SK-N-SH (cell line): ENCODE measurements around the gene SLC10A4. TPM values are rescaled to one million over a fixed set of nuclear protein-coding genes. Genes with fewer than 3 reads are reported as not detected.
A peak's percentile ranks its signal among the peaks of the same experiment; 100 is the strongest.

ENCODE experiments used
- CTCF ChIA-PET: fragments of 300-600, 350-600 bp; formaldehyde crosslinking; extraction: SDS; loops from one replicate; lab custom pipeline; 2021; lab: Yijun Ruan, JAX
- POLR2A ChIA-PET: fragments of 350-600 bp; sonication (Branson Sonifier 250); formaldehyde crosslinking; extraction: SDS; loops from one replicate; lab custom pipeline; 2020; ENCODE audit warnings: antibody characterized with exemption, inconsistent platforms; lab: Yijun Ruan, JAX
- DNase-seq: peaks from one replicate; pipeline ENCODE4 v3.0.0; 2012
- H2AFZ ChIP-seq: fragments of 200-600 bp; sonication (generic); 2 replicates; pipeline ENCODE4 v1.8.1; 2016; ENCODE audit warnings: antibody characterized with exemption, mild to moderate bottlenecking, low read depth
- H3F3A ChIP-seq: fragments of 200-600 bp; sonication (generic); replicated peaks from 2 replicates; pipeline ENCODE3; 2016; ENCODE audit warnings: antibody characterized with exemption, mild to moderate bottlenecking; ENCODE audit not compliant: insufficient read depth
- H3K27ac ChIP-seq, 2 experiments: fragments of 200-500 bp in 1 of 2; fragments of 200-600 bp in 1 of 2; sonication (Bioruptor generic) in 1 of 2; sonication (generic), shearing (Covaris generic) in 1 of 2; 2 replicates each; pipeline versions ENCODE4 v1.5.1 to v1.6.1; 2014 to 2016; ENCODE audit warnings: low read depth in 2 of 2, inconsistent platforms in 1 of 2, low read length in 1 of 2, mild to moderate bottlenecking in 1 of 2, mixed read lengths in 1 of 2
- H3K27me3 ChIP-seq: fragments of 200-600 bp; sonication (generic), shearing (Covaris generic); 2 replicates; pipeline ENCODE4 v1.6.1; 2016; ENCODE audit warnings: mixed run types; ENCODE audit not compliant: insufficient read depth
- H3K36me3 ChIP-seq, 2 experiments: fragments of 200-500 bp in 1 of 2; fragments of 200-600 bp in 1 of 2; sonication (Bioruptor generic) in 1 of 2; sonication (generic) in 1 of 2; replicated peaks in 1 of 2; 2 replicates each; pipeline versions ENCODE3 to v1.5.1; 2014 to 2016; ENCODE audit warnings: low read length in 1 of 2, mild to moderate bottlenecking in 1 of 2; ENCODE audit not compliant: insufficient read depth in 2 of 2, control insufficient read depth in 1 of 2
- H3K4me1 ChIP-seq, 2 experiments: fragments of 200-500 bp in 1 of 2; fragments of 200-600 bp in 1 of 2; sonication (Bioruptor generic) in 1 of 2; sonication (generic), shearing (Covaris generic) in 1 of 2; 2 replicates each; pipeline versions ENCODE4 v1.5.1 to v1.6.1; 2014 to 2016; ENCODE audit warnings: low read depth in 1 of 2, low read length in 1 of 2, mixed run types in 1 of 2; ENCODE audit not compliant: insufficient read depth in 2 of 2, control insufficient read depth in 1 of 2
- H3K4me2 ChIP-seq: fragments of 200-600 bp; sonication (generic), shearing (Covaris generic); 2 replicates; pipeline ENCODE4 v1.6.1; 2017; ENCODE audit warnings: mixed run types
- H3K4me3 ChIP-seq, 2 experiments: fragments of 200-500 bp in 1 of 2; fragments of 200-600 bp in 1 of 2; sonication (Bioruptor generic) in 1 of 2; sonication (generic), shearing (Covaris generic) in 1 of 2; 2 replicates each; pipeline versions ENCODE4 v1.5.1 to v1.8.1; 2014 to 2016; ENCODE audit warnings: low read depth in 2 of 2, inconsistent platforms in 1 of 2, low read length in 1 of 2, mild to moderate bottlenecking in 1 of 2, mixed read lengths in 1 of 2, moderate library complexity in 1 of 2
- H3K79me2 ChIP-seq: fragments of 200-600 bp; sonication (generic); 2 replicates; pipeline ENCODE4 v1.8.1; 2017; ENCODE audit warnings: mild to moderate bottlenecking; ENCODE audit not compliant: insufficient read depth
- H3K9ac ChIP-seq: fragments of 200-600 bp; sonication (generic); 2 replicates; pipeline ENCODE4 v1.6.1; 2017; ENCODE audit warnings: mixed run types
- H3K9me2 ChIP-seq: fragments of 200-600 bp; sonication (generic); 2 replicates; pipeline ENCODE4 v1.6.1; 2017; ENCODE audit warnings: mixed run types
- H3K9me3 ChIP-seq: fragments of 200-600 bp; sonication (generic); 2 replicates; pipeline ENCODE4 v1.6.1; 2017; ENCODE audit warnings: mixed run types, mild to moderate bottlenecking, moderate library complexity
- H4K20me1 ChIP-seq: fragments of 200-600 bp; sonication (generic); 2 replicates; pipeline ENCODE4 v1.6.1; 2017; ENCODE audit warnings: mild to moderate bottlenecking, mixed run types; ENCODE audit not compliant: insufficient read depth
- CHD2 ChIP-seq: fragments of 150-350 bp; IDR thresholded peaks from 2 replicates; pipeline ENCODE4 v1.6.1; 2018; ENCODE audit warnings: low read length; ENCODE audit not compliant: partially characterized antibody
- CTCF ChIP-seq: fragments of 200-600 bp; sonication (generic); IDR thresholded peaks from 2 replicates; pipeline ENCODE4 v1.6.1; 2017; ENCODE audit warnings: antibody characterized with exemption, mild to moderate bottlenecking, moderate library complexity
- EP300 ChIP-seq, 2 experiments: IDR thresholded peaks; 2 replicates each; pipeline versions ENCODE4 v1.4.0 to v1.6.1; 2012; ENCODE audit warnings: borderline replicate concordance in 1 of 2, low read depth in 1 of 2, low read length in 1 of 2
- EZH2phosphoT487 ChIP-seq: fragments of 200-600 bp; sonication (generic); IDR thresholded peaks from 2 replicates; pipeline ENCODE4 v1.6.1; 2017; ENCODE audit warnings: low read depth, mixed run types, mild to moderate bottlenecking, antibody characterized with exemption, moderate library complexity, borderline replicate concordance
- FOXJ3 ChIP-seq: sonication (generic); formaldehyde crosslinking; IDR thresholded peaks from 2 replicates; pipeline ENCODE4 v1.5.1; 2020; ENCODE audit warnings: mild to moderate bottlenecking, missing genetic modification reagents
- FOXM1 ChIP-seq: IDR thresholded peaks from 2 replicates; pipeline ENCODE4 v1.4.0; 2012; ENCODE audit warnings: low read depth, mild to moderate bottlenecking
- GABPA ChIP-seq: IDR thresholded peaks from 2 replicates; pipeline ENCODE4 v1.4.0; 2012; ENCODE audit warnings: low read depth, mild to moderate bottlenecking
- GATA2 ChIP-seq: sonication (generic); formaldehyde crosslinking; IDR thresholded peaks from 2 replicates; pipeline ENCODE4 v1.5.0; 2020; ENCODE audit warnings: mild to moderate bottlenecking, missing genetic modification reagents
- IRF3 ChIP-seq: fragments of 150-350 bp; IDR thresholded peaks from 2 replicates; pipeline ENCODE4 v1.6.1; 2016; ENCODE audit warnings: mild to moderate bottlenecking, low read depth, low read length
- JUND ChIP-seq: IDR thresholded peaks from 2 replicates; pipeline ENCODE4 v1.4.0; 2012
- MXI1 ChIP-seq: IDR thresholded peaks from 2 replicates; pipeline ENCODE4 v1.6.1; 2012; ENCODE audit warnings: mild to moderate bottlenecking, low read depth, low read length, improper control_type of control experiment
- NFIC ChIP-seq: IDR thresholded peaks from 2 replicates; pipeline ENCODE4 v1.4.0; 2012; ENCODE audit warnings: borderline replicate concordance
- NRF1 ChIP-seq: IDR thresholded peaks from 2 replicates; pipeline ENCODE4 v1.6.1; 2012; ENCODE audit warnings: low read depth, mild to moderate bottlenecking, low read length
- PBX3 ChIP-seq: IDR thresholded peaks from 2 replicates; pipeline ENCODE4; 2012
- POLR2AphosphoS5 ChIP-seq: IDR thresholded peaks from 2 replicates; pipeline ENCODE4 v1.6.1; 2012; ENCODE audit warnings: low read depth, low read length
- RAD21 ChIP-seq: IDR thresholded peaks from 2 replicates; pipeline ENCODE4 v1.6.1; 2012; ENCODE audit warnings: mild to moderate bottlenecking, low read length
- RCOR1 ChIP-seq: fragments of 150-350 bp; IDR thresholded peaks from 2 replicates; pipeline ENCODE4 v1.6.1; 2017; ENCODE audit warnings: antibody characterized with exemption, low read length
- RFX5 ChIP-seq: IDR thresholded peaks from 2 replicates; pipeline ENCODE4 v1.6.1; 2012; ENCODE audit warnings: mild to moderate bottlenecking, improper control_type of control experiment, low read length
- RXRA ChIP-seq: IDR thresholded peaks from 2 replicates; pipeline ENCODE4 v1.4.0; 2012; ENCODE audit warnings: low read depth, mild to moderate bottlenecking, borderline replicate concordance
- SIN3A ChIP-seq: IDR thresholded peaks from 2 replicates; pipeline ENCODE4 v1.6.1; 2012; ENCODE audit warnings: low read depth, mild to moderate bottlenecking, low read length, moderate library complexity, borderline replicate concordance
- SMC3 ChIP-seq: IDR thresholded peaks from 2 replicates; pipeline ENCODE4 v1.6.1; 2012; ENCODE audit warnings: low read depth, low read length, improper control_type of control experiment
- TCF12 ChIP-seq: IDR thresholded peaks from 2 replicates; pipeline ENCODE4 v1.4.0; 2012
- USF1 ChIP-seq: IDR thresholded peaks from 2 replicates; pipeline ENCODE4 v1.4.0; 2012; ENCODE audit warnings: low read depth, borderline replicate concordance
- WGBS: methylation state at CpG from one replicate; pipeline ENCODE4 v1.1.6; 2017; ENCODE audit warnings: low lambda C conversion rate; 5-methylcytosine and 5-hydroxymethylcytosine counted together
- polyA plus RNA-seq, 3 experiments: library from polyadenylated mRNA; depleted of rRNA; stranded (reverse); fragments of >200 nt; gene quantifications; 2 replicates each; pipeline ENCODE4 v1.2.3, GENCODE V29; 2012
- TF ChIP-seq, protein P1 (sequence below): IDR thresholded peaks from 2 replicates; pipeline ENCODE4 v1.6.1; 2012; ENCODE audit warnings: mild to moderate bottlenecking, low read depth, low read length, moderate library complexity
- TF ChIP-seq, protein P2 (sequence below): IDR thresholded peaks from 2 replicates; pipeline ENCODE4 v1.4.0; 2012; ENCODE audit warnings: low read depth

SLC10A4 gene
- polyA plus RNA-seq, 1 of the 3 experiments (the other 2 are of a cell fraction): 2.5 TPM

DNA sequence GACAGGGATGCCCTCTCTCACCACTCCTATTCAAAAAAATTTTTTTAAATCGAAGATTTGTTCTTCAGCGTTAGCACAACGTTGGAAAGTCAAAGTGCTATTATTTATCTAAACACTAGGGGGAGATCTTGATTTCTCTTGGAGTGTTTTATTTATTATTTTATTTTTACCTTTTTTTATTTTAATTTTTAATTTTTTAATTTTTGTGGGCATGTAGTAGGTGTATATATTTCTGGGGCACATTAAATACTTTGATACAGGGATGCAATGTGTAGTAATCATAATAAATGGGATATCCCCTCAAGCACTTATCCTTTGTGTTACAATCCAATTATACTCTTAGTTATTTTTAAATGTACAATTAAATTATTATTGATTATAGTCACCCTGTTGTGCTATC, 37.4 kb upstream of the SLC10A4 start:
- Histone ChIP-seq H3K4me2 (no peak overlapping the region), H2AFZ (no peak overlapping the region), H3K36me3 (no peaks in the 10 kb centered on the region), H3K9ac (no peak overlapping the region), H3K9me3 (no peaks in the 10 kb centered on the region), H3K27ac (no peak overlapping the region), H3K4me1 (no peaks in the 10 kb centered on the region), H4K20me1 (no peaks in the 10 kb centered on the region), H3K9me2 (no peaks in the 10 kb centered on the region), H3F3A (peaks cover 3% of the 10 kb centered on the region), H3K4me3 (no peak overlapping the region), H3K27me3 (no peaks in the 10 kb centered on the region), H3K79me2 (no peaks in the 10 kb centered on the region)
- no peak for DNase-seq
- ChIA-PET CTCF (interaction anchor here (0.7 to 4.3 kb wide), 7 partner anchors 15 to 101 kb away, joined by 3 to 50 read pairs (median 5); no protein-coding TSS in a partner anchor), POLR2A (no interaction called here)
- WGBS: 10% methylated on average over 3 of the region's 3 CpGs
- TF ChIP-seq, protein P1, sequence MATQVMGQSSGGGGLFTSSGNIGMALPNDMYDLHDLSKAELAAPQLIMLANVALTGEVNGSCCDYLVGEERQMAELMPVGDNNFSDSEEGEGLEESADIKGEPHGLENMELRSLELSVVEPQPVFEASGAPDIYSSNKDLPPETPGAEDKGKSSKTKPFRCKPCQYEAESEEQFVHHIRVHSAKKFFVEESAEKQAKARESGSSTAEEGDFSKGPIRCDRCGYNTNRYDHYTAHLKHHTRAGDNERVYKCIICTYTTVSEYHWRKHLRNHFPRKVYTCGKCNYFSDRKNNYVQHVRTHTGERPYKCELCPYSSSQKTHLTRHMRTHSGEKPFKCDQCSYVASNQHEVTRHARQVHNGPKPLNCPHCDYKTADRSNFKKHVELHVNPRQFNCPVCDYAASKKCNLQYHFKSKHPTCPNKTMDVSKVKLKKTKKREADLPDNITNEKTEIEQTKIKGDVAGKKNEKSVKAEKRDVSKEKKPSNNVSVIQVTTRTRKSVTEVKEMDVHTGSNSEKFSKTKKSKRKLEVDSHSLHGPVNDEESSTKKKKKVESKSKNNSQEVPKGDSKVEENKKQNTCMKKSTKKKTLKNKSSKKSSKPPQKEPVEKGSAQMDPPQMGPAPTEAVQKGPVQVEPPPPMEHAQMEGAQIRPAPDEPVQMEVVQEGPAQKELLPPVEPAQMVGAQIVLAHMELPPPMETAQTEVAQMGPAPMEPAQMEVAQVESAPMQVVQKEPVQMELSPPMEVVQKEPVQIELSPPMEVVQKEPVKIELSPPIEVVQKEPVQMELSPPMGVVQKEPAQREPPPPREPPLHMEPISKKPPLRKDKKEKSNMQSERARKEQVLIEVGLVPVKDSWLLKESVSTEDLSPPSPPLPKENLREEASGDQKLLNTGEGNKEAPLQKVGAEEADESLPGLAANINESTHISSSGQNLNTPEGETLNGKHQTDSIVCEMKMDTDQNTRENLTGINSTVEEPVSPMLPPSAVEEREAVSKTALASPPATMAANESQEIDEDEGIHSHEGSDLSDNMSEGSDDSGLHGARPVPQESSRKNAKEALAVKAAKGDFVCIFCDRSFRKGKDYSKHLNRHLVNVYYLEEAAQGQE: no peak
- TF ChIP-seq FOXM1 (no peak), GABPA (no peak), RFX5 (no peak), MXI1 (no peak), RCOR1 (no peak), EP300 (IDR thresholded peaks at IDR 0.05; ENCODE audit: borderline replicate concordance in 1 of 2, low read depth in 1 of 2, low read length in 1 of 2) (no peak), NFIC (no peak), NRF1 (no peak), PBX3 (no peak), EZH2phosphoT487 (no peak), CTCF (peak; percentile 62), GATA2 (no peak), SIN3A (no peak), RAD21 (peak; percentile 66), SMC3 (peak; percentile 32; the same call in 1 of the 2 replicates), POLR2AphosphoS5 (no peak), JUND (no peak), CHD2 (no peak), USF1 (no peak), FOXJ3 (CRISPR knock-in tag) (no peak), TCF12 (no peak), RXRA (no peak), IRF3 (no peak)
- TF ChIP-seq, protein P2, sequence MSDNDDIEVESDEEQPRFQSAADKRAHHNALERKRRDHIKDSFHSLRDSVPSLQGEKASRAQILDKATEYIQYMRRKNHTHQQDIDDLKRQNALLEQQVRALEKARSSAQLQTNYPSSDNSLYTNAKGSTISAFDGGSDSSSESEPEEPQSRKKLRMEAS: no peak
